Breast epithelium (tissue), 4 donors: ENCODE results near the gene PPP2R2D. TPM values are rescaled to one million over a fixed set of nuclear protein-coding genes. Genes with fewer than 3 reads are reported as not detected.
"Not testable (repeated sequence)": the region's sequence is repeated elsewhere in the genome, so short reads cannot be mapped to it uniquely, and the experiment has no call there.

Experiments
- DNase-seq, 2 donors: peaks; one replicate each; pipeline ENCODE4 v3.0.0-alpha.2; 2019; ENCODE audit warnings: low spot score in 2 of 2
- H3K27ac ChIP-seq, 2 donors: fragments of 200-600 bp; sonication (generic) in 1 of 2; one replicate each; pipeline ENCODE4 v1.5.1; 2016 to 2019; ENCODE audit warnings: mild to moderate bottlenecking in 1 of 2
- H3K27me3 ChIP-seq, 2 donors: fragments of 200-600 bp; sonication (generic) in 1 of 2; one replicate each; pipeline versions ENCODE4 v1.5.1 to v1.6.0; 2017 to 2019; ENCODE audit warnings: control low read depth in 1 of 2, mild to moderate bottlenecking in 1 of 2
- H3K36me3 ChIP-seq: fragments of 200-600 bp; one replicate; pipeline ENCODE4 v1.5.1; 2019
- H3K4me1 ChIP-seq, 2 donors: fragments of 200-600 bp; sonication (generic); one replicate each; pipeline ENCODE4 v1.5.1; 2016 to 2019; ENCODE audit warnings: control low read depth in 1 of 2
- H3K4me3 ChIP-seq, 3 donors: fragments of 200-600 bp; sonication (generic); 1 replicate in 2 of 3; 2 replicates in 1 of 3; pipeline ENCODE4 v1.5.1; 2016 to 2019; ENCODE audit warnings: mild to moderate bottlenecking in 3 of 3, moderate library complexity in 2 of 3
- H3K9me3 ChIP-seq, 2 donors: fragments of 200-600 bp; sonication (generic) in 1 of 2; one replicate each; pipeline ENCODE4 v1.5.1; 2016 to 2019; ENCODE audit warnings: control low read depth in 1 of 2
- POLR2A ChIP-seq: fragments of 450-650 bp; IDR thresholded peaks from one replicate; pipeline ENCODE4 v1.6.1; 2016; ENCODE audit warnings: antibody characterized with exemption, mild to moderate bottlenecking, moderate library complexity
- POLR2AphosphoS5 ChIP-seq, 3 donors: sonication (generic); formaldehyde crosslinking; IDR thresholded peaks; one replicate each; pipeline ENCODE4 v1.6.1; 2017; ENCODE audit warnings: antibody characterized with exemption in 3 of 3
- intact Hi-C: fragments of 100-400 bp; cut with DNase I; formaldehyde crosslinking; loops from one replicate; pipeline ENCODE4 v1.15.1; 2023; ENCODE audit warnings: low total_unique reads
- total RNA-seq, 3 donors: library from RNA; depleted of rRNA; stranded (reverse); fragments of >200 nt; gene quantifications; one replicate each; pipeline ENCODE4 v1.1.0, GENCODE V29; 2016
- TF ChIP-seq, protein P1 (sequence below), 3 donors: fragments of 450-650 bp; IDR thresholded peaks; one replicate each; pipeline ENCODE4 v1.5.1; 2016 to 2017; ENCODE audit warnings: antibody characterized with exemption in 3 of 3, mild to moderate bottlenecking in 3 of 3, moderate library complexity in 3 of 3

The PPP2R2D gene
- total RNA-seq, 3 donors from 2014 or later: 33.0 to 51.8 (median 44.1) TPM

- intact Hi-C loops: loop anchor here (5.0 kb wide), 1 partner anchor 1076 kb away; no protein-coding TSS in a partner anchor
- H3K9me3 ChIP-seq: peaks cover 4 to 7% of the 10 kb centered on the region in 2 donors
- H3K27ac ChIP-seq: no peak overlapping the region
- no peaks in the 10 kb centered on the region for H3K36me3 ChIP-seq
- H3K4me3 ChIP-seq: no peak overlapping the region
- DNase-seq: no peak
- TF ChIP-seq POLR2AphosphoS5 (IDR thresholded peaks at IDR 0.05) (no peak), POLR2A (no peak)
- TF ChIP-seq, protein P1, sequence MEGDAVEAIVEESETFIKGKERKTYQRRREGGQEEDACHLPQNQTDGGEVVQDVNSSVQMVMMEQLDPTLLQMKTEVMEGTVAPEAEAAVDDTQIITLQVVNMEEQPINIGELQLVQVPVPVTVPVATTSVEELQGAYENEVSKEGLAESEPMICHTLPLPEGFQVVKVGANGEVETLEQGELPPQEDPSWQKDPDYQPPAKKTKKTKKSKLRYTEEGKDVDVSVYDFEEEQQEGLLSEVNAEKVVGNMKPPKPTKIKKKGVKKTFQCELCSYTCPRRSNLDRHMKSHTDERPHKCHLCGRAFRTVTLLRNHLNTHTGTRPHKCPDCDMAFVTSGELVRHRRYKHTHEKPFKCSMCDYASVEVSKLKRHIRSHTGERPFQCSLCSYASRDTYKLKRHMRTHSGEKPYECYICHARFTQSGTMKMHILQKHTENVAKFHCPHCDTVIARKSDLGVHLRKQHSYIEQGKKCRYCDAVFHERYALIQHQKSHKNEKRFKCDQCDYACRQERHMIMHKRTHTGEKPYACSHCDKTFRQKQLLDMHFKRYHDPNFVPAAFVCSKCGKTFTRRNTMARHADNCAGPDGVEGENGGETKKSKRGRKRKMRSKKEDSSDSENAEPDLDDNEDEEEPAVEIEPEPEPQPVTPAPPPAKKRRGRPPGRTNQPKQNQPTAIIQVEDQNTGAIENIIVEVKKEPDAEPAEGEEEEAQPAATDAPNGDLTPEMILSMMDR (IDR thresholded peaks at IDR 0.05): no peak
- peaks cover 0 to 6% of the 10 kb centered on the region in 2 donors for H3K27me3 ChIP-seq
- H3K4me1 ChIP-seq: no peaks in the 10 kb centered on the region
Observed at GRCh38 chr10:131882590-131883451, 18.0 kb upstream of the PPP2R2D start.

DNA sequence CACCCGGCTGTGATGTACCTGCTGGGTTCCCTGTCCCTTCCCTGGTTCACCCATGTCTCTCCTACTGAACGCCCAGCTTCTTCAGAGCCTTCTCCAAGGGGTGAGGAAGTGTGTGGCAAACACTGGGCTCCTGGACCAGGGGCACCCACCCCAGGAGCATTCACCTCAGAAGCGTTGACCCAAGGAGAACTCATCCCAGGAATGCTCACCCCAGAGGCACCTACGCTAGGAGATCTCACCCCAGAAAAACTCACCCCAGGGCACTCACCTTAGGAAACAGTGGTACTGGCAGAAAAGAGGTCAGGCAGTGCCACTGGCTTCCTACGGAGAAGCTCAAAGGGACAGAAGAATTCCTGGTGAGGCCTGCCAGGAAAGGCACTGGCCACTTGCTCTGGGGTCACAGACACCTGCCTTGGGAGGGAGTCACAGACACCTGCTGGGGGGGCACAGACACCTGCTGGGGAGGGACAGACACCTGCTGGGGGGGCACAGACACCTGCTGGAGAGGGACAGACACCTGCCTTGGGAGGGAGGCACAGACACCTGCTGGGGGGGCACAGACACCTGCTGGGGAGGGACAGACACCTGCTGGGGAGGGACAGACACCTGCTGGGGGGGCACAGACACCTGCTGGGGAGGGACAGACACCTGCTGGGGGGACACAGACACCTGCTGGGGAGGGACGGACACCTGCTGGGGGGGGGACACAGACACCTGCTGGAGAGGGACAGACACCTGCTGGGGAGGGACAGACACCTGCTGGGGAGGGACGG lies 17.0 kb upstream of the PPP2R2D start:
- H3K9me3 ChIP-seq, H3K27me3 ChIP-seq, H3K36me3 ChIP-seq, H3K4me1 ChIP-seq, DNase-seq, H3K4me3 ChIP-seq, H3K27ac ChIP-seq: not testable (repeated sequence)
- intact Hi-C loops: loop anchor here (5.0 kb wide), 1 partner anchor 1077 kb away; no protein-coding TSS in a partner anchor

- intact Hi-C loops: no loop called here
- H3K4me3 ChIP-seq: no peak overlapping the region
- H3K9me3 ChIP-seq: peaks cover 4 to 7% of the 10 kb centered on the region in 2 donors
- H3K4me1 ChIP-seq: no peaks in the 10 kb centered on the region
- no peak overlapping the region for H3K27ac ChIP-seq
- peak in 1 of 2 donors; percentile 77 for DNase-seq
- peaks cover 0 to 6% of the 10 kb centered on the region in 2 donors for H3K27me3 ChIP-seq
- TF ChIP-seq, protein P1 (IDR thresholded peaks at IDR 0.05): peak; percentile 66 to 91 (median 90)
- TF ChIP-seq POLR2AphosphoS5 (IDR thresholded peaks at IDR 0.05) (peak in 1 of 3 donors; percentile 23), POLR2A (no peak)
- H3K36me3 ChIP-seq: no peaks in the 10 kb centered on the region
Observed at GRCh38 chr10:131885391-131886165, 15.2 kb upstream of the PPP2R2D start.

- intact Hi-C loops: no loop called here
- H3K27me3 ChIP-seq: peaks cover 0 to 12% of the 10 kb centered on the region in 2 donors
- TF ChIP-seq, protein P1 (IDR thresholded peaks at IDR 0.05): no peak
- TF ChIP-seq POLR2A (no peak), POLR2AphosphoS5 (IDR thresholded peaks at IDR 0.05) (no peak)
- no peaks in the 10 kb centered on the region for H3K36me3 ChIP-seq
- no peak for DNase-seq
- no peak overlapping the region for H3K4me3 ChIP-seq
- H3K9me3 ChIP-seq: peaks cover 0 to under 1% of the 10 kb centered on the region in 2 donors
- H3K27ac ChIP-seq: no peak overlapping the region
- no peaks in the 10 kb centered on the region for H3K4me1 ChIP-seq
Observed at GRCh38 chr10:131886237-131886636, 14.6 kb upstream of the PPP2R2D start.

- no peak for DNase-seq
- Histone ChIP-seq H3K4me1 (no peaks in the 10 kb centered on the region), H3K9me3 (no peaks in the 10 kb centered on the region), H3K27me3 (peaks cover 0 to 18% of the 10 kb centered on the region in 2 donors), H3K36me3 (no peaks in the 10 kb centered on the region), H3K4me3 (no peak overlapping the region), H3K27ac (no peak overlapping the region)
- intact Hi-C loops: no loop called here
- TF ChIP-seq POLR2AphosphoS5 (IDR thresholded peaks at IDR 0.05) (no peak), POLR2A (no peak)
- TF ChIP-seq, protein P1 (IDR thresholded peaks at IDR 0.05): no peak
Observed at GRCh38 chr10:131888186-131888604, 12.6 kb upstream of the PPP2R2D start.
